BJ (cell line): ENCODE measurements around the gene PIP5K1C. TPM values are rescaled to one million over a fixed set of nuclear protein-coding genes. Genes with fewer than 3 reads are reported as not detected.

Experiments used
- CTCF ChIA-PET: fragments of 350-600 bp; formaldehyde crosslinking; extraction: SDS; loops from one replicate; lab custom pipeline; 2021; ENCODE audit warnings: antibody characterized with exemption, inconsistent platforms; lab: Yijun Ruan, JAX
- POLR2A ChIA-PET: fragments of 300-600 bp; sonication (Branson Sonifier 250); formaldehyde crosslinking; extraction: SDS; loops from one replicate; lab custom pipeline; 2021; ENCODE audit warnings: antibody characterized with exemption; lab: Charles Lee
- DNase-seq: peaks from one replicate; pipeline ENCODE4 v3.0.0-alpha.2; 2011; ENCODE audit warnings: low read depth
- H3K27me3 ChIP-seq: 2 replicates; pipeline ENCODE4 v1.6.0; 2011; ENCODE audit warnings: low read length; ENCODE audit not compliant: control insufficient read depth, insufficient read depth
- H3K36me3 ChIP-seq: 2 replicates; pipeline ENCODE4 v1.5.1; 2011; ENCODE audit warnings: low read length; ENCODE audit not compliant: control insufficient read depth, insufficient read depth
- H3K4me3 ChIP-seq: 2 replicates; pipeline ENCODE4 v1.5.1; 2011; ENCODE audit warnings: low read depth, mild to moderate bottlenecking, control low read depth, low read length
- CTCF ChIP-seq: IDR thresholded peaks from 2 replicates; pipeline ENCODE4 v1.5.1; 2011; ENCODE audit warnings: low read depth, mild to moderate bottlenecking, control low read depth, inconsistent platforms, low read length, moderate library complexity; ENCODE audit not compliant: insufficient read depth
- polyA plus RNA-seq: library from polyadenylated mRNA; depleted of rRNA; stranded (reverse); fragments of >200 nt; gene quantifications from 2 replicates; pipeline ENCODE4 v1.2.3, GENCODE V29; 2011

PIP5K1C gene
- polyA plus RNA-seq, 1 experiment, result 35.3 TPM

DNA sequence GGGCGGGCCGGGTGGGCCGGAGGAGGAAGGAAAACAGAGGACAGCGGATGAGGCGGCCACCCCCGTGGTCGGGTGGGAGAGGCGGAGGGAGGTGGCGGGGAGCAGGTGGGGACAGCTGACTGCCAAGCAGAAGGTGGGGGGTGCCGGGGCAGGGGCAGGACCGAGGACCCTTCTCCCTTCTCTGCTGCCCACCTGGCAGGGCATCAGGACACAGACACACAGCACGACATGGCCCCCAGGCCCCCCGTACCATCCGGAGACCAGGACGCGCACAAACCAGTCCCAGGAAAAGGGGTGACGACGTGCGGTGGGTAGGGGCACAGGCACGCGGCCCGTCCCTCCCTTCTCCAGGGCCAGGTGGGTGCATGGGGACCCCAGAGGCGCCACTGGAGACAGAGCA, 62.6 kb downstream of the PIP5K1C start:
- H3K27me3 ChIP-seq, result no peaks in the 10 kb centered on the region
- ChIA-PET POLR2A (no interaction called here), CTCF (no interaction called here)
- no peak for DNase-seq
- TF ChIP-seq CTCF, result no peak
- H3K36me3 ChIP-seq, result peaks cover 33% of the 10 kb centered on the region
- H3K4me3 ChIP-seq, result no peak overlapping the region

GRCh38 chr19:3636962-3637361, 63.3 kb downstream of the PIP5K1C start:
- ChIA-PET POLR2A (no interaction called here), CTCF (no interaction called here)
- TF ChIP-seq CTCF, result no peak
- no peak overlapping the region for H3K4me3 ChIP-seq
- no peaks in the 10 kb centered on the region for H3K27me3 ChIP-seq
- DNase-seq, result no peak
- peaks cover 32% of the 10 kb centered on the region for H3K36me3 ChIP-seq

- TF ChIP-seq CTCF, result no peak
- no peaks in the 10 kb centered on the region for H3K27me3 ChIP-seq
- ChIA-PET POLR2A (no interaction called here), CTCF (no interaction called here)
- DNase-seq, result no peak
- H3K4me3 ChIP-seq, result no peak overlapping the region
- H3K36me3 ChIP-seq, result peaks cover 30% of the 10 kb centered on the region
Measured at GRCh38 chr19:3636506-3636905, 63.8 kb downstream of the PIP5K1C start.

DNA sequence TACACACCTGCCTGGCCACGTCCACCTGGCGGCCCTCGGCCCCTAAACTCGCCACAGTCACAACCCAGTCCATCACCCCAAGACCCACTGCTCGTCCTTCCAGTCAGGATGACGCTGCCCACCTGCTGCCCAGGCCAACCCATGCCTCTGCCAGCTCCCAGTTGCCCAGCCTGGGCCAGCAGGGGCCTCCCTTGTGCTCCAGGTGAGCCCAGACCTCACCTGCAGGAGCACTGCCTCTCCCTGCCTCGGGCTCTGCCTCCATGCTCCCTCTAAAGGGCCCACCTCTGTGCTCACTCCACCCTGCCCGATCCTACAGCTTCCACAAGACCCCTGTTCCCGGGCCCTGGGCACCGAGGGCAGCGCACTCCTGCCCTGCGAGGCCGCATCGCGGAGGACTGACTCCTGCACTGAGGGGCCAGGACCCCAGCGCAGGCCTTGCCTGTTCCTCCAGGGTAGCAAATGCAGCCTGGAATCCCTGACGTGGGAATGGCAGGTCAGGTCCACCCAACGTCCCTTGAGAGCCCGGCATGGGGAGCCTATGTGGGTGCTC, 65.7 kb downstream of the PIP5K1C start:
- Histone ChIP-seq H3K4me3 (no peak overlapping the region), H3K36me3 (peaks cover 30% of the 10 kb centered on the region), H3K27me3 (no peaks in the 10 kb centered on the region)
- POLR2A ChIA-PET, result no interaction called here
- no peak for TF ChIP-seq CTCF
- CTCF ChIA-PET, result no interaction called here
- DNase-seq, result no peak

- H3K27me3 ChIP-seq, result no peaks in the 10 kb centered on the region
- H3K4me3 ChIP-seq, result no peak overlapping the region
- CTCF ChIA-PET, result interaction anchor here (1.4 to 1.7 kb wide), 2 partner anchors 13 to 31 kb away, joined by 3 to 4 read pairs; no protein-coding TSS in a partner anchor
- no peak for TF ChIP-seq CTCF
- POLR2A ChIA-PET, result no interaction called here
- no peak for DNase-seq
- peaks cover 25% of the 10 kb centered on the region for H3K36me3 ChIP-seq
Measured at GRCh38 chr19:3633559-3633988, 66.7 kb downstream of the PIP5K1C start.
